HG03432 (cell line): Measurements from ENCODE around the gene ADAM15.

Experiments
- ATAC-seq: cut with Tn5 transposase; IDR thresholded peaks from one replicate; pipeline ENCODE4 v1.9.1; 2021; ENCODE audit warnings: mild to moderate bottlenecking, moderate library complexity; ENCODE audit not compliant: unreplicated experiment

Gene ADAM15

DNA sequence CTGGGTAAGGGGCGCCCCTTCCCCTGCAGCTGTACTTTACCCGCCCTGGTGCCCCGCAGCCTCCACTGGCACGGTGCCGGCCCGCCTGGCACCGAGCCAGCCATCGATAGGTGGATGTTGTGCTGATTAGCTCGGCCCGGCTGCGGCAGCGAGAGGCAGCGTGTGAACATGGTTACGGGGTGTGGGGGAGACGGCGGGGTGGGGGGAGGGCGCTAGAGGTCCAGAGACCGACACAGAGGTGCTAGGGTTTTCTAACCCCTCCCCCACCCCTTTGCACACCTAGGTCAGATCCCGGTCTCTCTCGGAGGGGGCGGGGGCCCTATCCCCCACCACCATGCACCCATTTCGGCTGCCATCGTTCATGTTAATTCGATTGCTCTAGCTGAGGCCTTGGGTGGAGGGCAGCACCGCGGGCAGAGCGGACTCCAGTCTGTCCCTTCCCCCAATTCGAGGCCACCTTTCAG is 19.1 kb downstream of the ADAM15 start:
- ATAC-seq: no peak

GRCh38 chr1:155070721-155071569 is 19.8 kb downstream of the ADAM15 start:
- peak; percentile 79 for ATAC-seq

DNA sequence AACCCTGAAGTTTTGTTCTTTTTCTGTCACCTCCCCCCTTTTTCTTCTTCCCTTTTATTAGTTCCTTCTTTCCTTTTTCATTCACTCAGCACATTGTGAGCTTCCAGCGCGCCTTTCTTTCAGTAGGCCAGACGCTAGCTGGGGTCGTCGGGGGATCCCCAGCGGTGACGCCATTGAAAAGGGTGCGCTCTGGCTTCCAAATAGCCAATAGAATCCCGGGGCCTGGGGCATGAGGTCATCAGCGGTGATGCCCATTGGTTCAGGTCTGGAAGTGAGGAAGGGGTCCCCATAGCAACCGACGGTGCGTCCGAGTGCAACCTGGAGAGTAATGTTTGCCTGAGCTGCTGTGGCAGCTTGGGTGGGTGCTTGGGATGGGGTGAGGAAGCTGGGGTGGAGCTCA is 20.6 kb downstream of the ADAM15 start:
- no peak for ATAC-seq

- ATAC-seq: no peak
These were observed 21.6 kb downstream of the ADAM15 start for GRCh38 chr1:155072531-155073289.

GRCh38 chr1:155073377-155074242 is 22.5 kb downstream of the ADAM15 start:
- ATAC-seq: no peak

DNA sequence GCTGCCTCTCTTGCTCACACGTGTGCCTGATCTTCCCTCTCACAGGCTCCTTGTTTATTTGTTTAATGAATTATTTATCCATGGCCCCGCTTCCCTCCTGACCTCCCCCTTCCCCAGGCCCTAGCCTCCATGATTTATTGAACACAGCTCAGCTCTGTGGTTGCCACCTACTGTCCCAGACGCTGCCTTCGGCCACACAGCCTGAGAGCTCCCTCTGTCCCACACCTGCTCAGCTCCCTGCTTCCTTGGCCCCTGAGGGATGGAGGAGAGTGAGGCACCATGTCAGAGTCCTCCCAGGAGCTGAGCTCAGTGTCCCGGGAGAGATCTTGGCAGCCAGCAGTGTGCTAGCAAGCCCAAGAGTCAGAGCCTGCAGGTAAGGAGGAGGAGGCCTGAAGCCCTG is 24.4 kb downstream of the ADAM15 start:
- no peak for ATAC-seq

- no peak for ATAC-seq
These were observed 25.3 kb downstream of the ADAM15 start for GRCh38 chr1:155076371-155076770.

DNA sequence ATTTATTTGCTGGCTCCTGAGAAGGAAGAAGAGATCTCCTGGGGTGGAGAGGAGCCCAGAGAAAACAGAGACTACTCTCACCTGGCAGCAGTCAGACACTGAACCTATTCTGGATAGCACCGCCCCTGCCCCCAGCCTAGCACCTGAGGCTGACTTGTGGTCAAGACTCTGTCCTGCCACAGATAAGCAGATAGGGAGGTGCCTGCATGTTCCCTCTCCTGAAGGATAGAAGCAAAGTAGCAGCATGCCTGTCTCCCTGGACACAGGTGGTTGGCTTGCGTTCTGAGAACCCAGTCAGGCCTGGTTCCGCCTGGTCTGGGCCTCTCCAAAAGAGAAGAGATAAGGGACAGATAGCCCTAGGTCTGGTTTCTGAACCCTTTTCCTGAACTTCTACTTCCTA is 26.2 kb downstream of the ADAM15 start:
- no peak for ATAC-seq

DNA sequence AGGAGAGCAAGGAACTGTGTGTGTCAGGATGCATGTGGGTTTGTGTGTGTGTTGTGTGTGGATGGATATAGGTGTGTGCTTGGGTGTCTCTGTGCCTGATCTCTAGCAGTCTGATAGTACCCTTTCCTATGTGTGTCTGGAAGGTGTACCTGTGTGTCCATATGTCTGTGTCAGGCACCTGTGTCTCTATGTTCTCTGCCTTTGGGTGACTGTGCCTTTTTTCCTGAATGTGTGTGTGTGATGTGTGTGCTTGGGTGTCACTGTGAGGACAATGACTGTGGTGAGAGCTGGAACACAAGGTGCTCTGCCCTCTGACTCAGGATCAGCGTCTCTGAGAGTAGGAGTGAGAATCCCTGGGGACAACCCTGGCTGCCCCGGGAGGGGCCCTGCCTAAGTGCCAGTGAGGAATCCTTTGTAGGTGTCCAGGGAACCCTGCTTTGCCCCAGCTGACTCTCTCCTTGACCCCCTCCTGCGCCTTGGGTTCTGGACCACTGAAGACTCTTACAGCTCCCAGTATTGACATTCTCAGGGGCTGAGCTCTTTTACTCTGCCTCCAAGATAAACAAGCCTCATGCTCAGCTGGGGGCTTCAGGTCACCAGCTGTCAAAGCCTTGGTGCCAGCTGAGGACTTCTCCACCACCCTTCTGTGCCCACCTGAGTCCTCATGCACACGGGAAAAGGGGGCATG is 26.8 kb downstream of the ADAM15 start:
- ATAC-seq: no peak

GRCh38 chr1:155078469-155079209 is 27.5 kb downstream of the ADAM15 start, which contains the start of gene EFNA3:
Gene EFNA3 (plus strand): TSS chr1:155078837. CDS start chr1:155078942, 105 bp downstream.
- ATAC-seq: no peak

- no peak for ATAC-seq
These were observed 28.0 kb downstream of the ADAM15 start for GRCh38 chr1:155079210-155079486.

DNA sequence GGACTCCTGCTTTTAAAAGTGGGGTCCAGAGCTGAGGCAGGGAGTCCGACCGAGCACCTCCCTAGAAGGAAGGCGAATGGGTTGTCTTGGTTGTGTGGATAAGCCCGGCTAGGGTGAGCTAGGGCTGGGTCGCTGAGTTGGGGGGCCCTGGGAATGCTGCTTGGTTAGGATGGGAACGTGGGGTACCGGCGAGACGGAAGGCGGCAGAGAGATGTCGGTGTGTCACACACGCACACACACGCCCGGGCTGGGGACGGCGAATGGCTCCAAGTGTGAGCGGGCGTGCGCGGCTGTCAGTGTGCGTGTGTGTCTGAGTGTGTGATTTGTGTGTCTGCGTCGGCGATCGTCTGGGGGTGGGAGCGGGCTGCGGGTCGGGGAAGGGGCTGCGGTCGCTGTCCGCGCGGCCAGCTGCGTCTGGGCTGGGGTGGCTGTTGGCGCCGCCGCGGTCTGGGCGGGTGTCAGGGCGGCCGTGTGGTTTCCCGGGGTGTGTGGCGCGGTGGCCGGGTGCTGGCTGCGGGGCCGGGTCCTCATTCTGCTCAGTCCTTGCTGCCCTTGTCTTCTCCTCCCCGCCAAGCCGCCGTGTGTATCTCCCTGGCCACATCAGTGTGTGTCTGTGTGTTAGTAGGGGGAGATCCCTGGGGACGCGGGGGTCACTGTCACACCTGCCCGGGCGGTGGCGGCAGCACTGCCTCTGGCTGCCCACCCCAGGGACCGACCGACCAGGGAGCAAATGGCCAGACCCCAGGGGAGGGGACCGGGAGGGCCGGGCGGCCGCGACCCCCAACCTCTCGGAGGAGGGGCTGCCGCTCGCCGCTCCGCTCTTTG is 28.6 kb downstream of the ADAM15 start:
- ATAC-seq: no peak

GRCh38 chr1:155080312-155081228 is 29.5 kb downstream of the ADAM15 start:
- no peak for ATAC-seq

- ATAC-seq: no peak
These were observed 30.6 kb downstream of the ADAM15 start for GRCh38 chr1:155081472-155082300.

DNA sequence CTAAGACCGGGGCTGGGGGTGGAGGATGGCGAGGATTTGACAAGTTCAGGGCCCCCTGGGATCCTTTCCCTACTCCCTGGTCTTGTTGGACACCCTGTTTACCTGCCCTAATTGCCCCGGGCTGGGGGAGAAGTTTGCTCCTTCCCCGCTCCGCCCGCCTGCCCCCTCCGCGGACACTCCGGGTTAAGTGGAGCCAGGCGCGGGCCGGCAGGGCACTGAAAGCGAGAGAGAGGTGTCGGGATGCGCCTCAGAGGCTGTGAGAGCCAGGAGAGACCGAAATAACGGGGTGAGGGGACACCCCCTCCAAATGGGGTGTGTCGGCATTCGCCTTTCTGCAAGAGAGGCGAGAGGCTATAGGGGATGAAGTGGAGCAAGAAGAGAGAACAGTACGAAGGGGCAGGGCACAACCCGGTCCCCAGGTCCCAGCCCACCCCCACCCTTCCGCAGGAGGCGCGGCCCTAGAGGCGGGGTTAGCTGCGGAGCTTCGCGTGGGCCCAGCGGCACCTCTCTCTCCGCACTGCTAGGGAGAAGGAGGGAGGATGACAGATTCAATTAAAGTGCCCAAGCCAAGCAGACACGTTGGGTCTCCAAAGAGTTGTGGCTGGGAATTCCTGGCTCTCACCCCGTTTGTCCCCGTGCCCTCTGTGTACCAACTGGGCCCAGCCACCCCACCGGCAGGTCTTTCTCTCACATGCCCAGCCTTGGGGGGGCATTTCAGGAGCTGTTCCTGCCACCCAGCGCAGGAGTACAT is 31.4 kb downstream of the ADAM15 start:
- no peak for ATAC-seq

DNA sequence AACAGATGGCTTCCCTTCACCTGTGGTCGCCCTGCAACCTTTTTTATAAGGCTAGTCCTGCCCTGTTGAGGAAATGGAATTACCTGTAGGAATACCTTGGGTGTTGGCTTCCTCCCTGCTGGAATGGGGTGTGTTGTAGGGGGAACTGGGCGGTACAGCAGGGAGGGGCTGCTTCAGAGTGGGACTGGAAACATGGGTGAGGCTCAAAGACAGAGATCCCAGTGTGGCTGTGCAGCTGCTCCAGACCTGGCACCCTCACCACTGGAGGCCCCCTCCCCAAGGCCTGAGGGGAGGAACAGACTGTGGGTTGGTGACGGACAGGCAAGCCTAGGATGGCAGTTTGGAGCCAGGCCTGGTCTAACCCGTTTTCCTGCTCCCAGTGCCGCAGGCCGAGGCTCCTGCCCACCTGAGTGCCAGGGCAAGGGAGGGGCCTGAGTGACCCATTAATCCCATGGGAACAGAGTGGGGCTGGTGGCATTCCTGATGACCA is 32.0 kb downstream of the ADAM15 start:
- ATAC-seq: no peak
